MV-4-11 (cell line): ENCODE results near the gene EID3.

Source experiments
- DNase-seq: peaks from one replicate; lab custom pipeline; 2025; lab: John Stamatoyannopoulos, UW

EID3 gene

DNA sequence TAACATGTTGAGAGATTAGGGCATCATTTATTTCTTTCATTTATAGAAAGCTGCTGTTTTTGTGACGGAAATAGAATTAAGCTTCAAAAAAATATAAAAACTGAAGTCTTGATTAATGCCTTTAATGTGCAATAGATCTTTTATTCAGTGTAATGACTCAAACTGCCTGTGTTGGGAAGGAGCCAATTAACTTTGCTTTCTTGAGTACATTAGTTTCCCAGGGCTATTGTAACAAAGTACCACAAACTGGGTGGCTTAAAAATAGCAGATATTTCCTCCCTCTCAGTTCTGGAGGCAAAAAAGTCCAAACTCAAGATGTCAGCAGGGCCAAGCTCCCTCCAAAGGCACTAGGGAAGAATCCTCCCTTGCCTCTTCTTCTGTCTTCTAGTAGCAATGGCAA, 36.6 kb downstream of the EID3 start:
- DNase-seq, result no peak

DNA sequence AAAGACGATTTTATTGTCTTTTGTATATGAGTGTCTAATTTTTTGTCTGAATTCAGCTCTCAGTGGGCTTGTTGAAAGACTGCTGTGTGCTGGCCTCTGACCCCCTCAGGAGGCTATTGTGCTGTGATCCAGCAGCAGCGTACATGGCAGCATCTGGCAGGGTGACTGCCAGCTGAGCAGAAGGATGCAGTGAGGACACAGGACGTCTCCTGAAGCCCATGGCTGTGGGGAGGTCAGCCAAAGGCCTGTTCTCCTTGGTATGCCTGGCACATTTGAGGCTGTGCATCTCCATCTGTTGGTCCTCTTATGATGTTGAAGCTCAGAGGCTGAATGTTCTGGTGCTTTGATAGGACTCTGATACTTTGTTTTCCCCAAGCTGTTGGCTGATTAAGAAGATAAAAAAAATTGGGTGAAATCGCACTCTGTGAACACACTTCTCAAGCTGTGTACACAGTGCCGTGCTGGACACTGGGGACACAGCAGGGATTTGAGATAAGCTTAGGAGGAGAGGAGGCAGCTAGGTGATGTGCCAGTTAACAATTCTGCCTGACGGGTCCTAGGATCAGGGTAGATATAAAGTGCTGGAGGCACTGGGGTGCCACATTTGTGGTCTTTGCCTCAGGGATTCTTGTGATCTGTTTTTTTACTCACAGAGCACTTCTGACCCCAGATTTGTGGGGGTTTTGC, 37.5 kb downstream of the EID3 start:
- no peak for DNase-seq

DNA sequence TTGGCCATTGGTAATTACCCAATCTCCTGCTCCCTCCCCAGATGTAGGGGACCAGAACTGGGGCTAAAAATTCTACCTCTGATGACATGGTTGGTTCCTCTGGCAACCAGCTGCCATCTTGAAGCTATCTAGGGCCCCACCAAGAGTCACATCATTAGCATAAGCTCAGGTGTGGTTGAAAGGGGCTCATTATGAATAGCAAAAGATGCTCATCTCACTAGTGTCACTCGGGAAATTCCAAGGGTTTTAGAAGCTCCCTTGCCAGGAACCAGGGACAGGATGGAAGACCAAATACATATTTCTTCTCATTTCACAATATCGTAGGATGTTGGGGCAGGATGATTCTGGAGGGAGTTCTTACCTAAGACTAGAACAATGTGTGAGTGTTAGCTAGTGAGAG, 38.6 kb downstream of the EID3 start:
- DNase-seq, result no peak

DNA sequence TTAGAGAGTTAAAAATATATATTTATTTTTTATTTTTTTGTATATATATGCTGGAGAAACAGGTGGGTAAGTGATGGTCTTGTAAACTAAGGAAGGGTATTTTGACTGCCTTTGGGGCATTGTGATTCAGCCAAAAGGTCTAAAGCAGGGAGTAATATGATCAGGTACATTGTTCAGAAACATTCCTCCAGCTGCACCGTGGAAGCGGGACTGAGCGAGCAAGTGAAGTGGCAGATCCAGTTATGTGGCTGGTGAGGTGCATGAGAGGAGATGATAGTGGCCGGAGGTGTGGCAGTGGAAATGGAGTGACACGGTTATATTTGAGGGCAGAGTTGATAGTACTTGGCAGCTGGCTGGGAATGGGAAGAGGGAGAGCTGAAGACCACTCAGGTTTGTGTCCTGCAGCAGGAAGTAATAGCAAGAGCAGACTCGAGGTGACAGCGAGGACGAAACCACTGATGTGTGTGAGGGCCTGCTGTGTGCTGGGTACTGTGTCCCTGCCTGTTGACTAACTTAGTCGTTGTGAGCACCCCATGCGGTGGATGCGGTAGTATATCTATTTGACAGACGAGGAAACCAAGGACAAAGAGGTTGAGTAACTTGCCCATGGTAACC, 39.2 kb downstream of the EID3 start:
- no peak for DNase-seq

DNA sequence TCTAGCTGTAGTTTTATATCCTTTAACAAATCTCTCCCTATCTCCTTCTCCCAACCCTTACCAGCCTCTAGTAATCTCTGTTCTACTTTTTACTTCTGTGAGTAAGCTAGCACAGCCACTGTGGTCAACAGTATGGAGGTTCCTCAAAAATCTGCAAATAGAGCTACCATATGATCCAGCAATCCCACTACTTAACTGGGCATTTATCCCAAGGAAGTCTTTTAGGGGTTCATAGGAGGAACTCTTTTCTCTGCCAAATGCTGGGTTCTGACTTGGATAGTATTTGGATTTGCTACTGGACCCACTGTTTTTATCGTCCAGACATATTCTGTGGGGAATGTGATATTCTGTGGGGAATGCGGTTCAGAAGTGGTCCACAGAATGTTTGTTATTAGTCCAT, 41.1 kb downstream of the EID3 start:
- peak; percentile 10 for DNase-seq

DNA sequence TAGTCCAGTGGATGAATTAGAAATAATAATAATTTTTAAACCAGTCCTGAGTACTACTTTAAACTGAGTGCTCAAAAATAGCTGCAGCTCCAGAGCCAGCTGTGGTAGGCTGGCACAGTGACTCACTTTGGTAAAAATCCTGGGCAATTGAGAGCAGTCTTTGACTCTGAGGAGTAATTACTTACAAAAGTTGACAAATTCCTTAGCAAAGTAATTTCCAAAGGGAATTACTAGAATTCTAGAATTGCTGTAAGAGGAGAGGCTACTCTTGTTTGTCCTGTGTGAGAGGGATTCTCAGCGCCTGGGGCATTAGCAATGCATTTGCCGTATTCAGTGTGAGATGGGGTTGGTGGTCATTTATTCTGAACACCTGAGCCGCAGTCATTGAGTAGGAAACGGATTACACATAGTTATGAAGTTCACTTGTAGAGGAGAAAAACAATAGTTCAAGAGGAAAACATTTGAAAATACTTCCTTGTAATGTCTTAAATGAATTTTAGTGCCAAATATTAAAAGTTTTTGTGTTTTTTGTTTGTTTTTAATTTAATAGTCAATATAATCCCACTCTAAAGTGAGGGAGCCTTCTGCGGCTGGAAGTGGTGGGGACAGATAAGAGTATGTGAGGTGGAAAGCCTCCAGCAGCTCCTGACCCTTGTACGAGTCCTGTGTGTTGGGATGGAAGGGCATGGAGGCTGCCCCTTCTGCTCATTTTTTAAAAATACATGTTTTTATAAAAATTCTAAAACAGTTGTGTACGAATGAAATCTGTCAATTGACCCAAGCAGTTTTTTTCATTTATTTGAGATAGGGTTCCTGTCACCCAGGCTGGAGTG, 41.9 kb downstream of the EID3 start:
- DNase-seq, result no peak

DNA sequence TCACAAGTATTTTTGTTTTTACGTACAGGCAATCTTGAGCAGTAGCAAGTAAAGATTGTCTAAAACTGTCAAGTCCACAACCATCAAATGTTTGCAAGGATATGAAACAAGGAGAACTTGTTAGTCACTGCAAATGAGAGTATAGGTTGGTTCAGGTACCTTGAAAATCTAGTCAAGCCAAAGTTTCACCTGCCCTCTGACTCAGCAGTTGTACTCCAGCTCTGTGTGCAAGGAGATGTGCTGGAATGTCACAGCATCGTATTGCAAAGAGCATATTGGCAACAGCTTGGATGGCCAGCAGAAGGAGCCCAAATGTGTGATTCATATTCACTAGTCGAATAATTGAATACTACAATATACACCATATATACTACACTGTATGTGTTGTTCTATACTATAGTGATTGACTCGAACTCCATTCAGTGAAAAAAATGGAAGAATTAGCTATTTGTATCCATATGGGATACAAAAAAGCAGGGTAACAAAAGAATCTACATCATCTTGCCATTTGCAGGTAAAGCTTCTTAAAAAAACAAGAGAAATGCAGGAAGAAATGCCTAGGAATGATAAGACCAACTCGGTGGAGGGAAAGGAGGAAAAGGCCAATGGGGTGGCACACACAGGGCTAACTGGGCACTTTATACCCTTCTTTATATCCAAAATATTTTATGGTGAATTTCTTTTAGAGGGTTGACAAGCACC, 44.0 kb downstream of the EID3 start:
- no peak for DNase-seq

DNA sequence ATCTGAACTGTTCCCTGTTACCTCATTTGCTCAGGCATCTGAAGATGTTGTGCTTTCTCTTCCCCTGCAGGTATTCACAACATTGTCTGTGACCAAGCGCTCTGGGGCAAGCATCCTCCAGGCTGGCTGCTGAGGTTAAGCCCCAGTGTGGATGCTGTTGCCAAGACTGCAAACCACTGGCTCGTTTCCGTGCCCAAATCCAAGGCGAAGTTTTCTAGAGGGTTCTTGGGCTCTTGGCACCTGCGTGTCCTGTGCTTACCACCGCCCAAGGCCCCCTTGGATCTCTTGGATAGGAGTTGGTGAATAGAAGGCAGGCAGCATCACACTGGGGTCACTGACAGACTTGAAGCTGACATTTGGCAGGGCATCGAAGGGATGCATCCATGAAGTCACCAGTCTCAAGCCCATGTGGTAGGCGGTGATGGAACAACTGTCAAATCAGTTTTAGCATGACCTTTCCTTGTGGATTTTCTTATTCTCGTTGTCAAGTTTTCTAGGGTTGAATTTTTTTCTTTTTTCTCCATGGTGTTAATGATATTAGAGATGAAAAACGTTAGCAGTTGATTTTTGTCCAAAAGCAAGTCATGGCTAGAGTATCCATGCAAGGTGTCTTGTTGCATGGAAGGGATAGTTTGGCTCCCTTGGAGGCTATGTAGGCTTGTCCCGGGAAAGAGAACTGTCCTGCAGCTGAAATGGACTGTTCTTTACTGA, 44.9 kb downstream of the EID3 start:
- DNase-seq, result no peak

DNA sequence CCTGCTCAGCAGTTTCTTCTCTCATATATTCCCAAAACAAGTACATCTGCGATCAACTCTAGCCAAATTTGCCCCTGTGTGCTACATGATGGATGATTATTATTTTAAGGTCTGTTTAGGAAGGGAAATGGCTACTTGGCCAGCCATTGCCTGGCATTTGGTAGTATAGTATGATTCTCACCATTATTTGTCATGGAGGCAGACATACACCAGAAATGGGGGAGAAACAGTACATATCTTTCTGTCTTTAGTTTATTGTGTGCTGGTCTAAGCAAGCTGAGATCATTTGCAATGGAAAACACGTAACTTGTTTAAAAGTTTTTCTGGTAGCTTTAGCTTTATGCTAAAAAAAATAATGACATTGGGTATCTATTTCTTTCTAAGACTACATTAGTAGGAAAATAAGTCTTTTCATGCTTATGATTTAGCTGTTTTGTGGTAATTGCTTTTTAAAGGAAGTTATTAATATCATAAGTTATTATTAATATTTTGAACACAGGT, 45.5 kb downstream of the EID3 start:
- no peak for DNase-seq

DNA sequence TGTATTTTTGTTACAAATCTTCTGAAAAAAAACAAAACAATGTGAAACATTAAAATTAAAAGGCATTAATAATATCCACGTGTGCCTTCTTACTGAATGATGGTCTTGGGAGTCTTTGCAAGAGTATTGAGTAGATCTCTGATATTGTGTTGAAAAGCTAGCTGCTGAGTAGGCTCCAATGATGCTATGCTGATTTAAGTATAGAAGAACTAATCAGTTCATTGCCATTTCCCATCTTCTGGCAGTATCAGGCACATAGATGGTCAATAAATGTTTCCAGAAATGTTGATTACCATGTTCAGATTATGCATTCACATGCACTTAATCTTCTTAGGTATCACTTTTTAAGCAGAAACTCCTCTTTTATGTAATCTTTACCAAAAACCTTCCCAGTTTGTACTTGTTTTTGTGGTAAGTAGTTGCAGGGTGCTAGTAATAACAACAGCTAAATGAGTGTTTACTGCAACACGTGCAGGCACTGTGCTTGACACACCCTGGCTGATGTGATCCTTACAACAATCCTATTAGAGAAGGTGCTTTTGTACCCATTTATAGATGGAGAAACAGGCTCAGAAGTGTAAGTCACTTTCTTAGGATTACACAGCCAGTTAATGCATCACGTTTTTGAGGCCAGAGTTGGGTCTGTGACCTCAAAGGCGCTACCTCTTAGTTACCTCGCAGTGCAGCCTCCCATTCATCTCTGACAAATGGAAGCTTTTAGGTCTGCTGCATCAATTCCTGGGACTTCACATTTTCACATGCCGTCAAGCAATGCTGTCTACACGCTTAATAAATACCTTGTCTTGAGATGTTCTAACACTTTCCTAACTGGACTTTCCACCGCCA, 46.9 kb downstream of the EID3 start:
- no peak for DNase-seq

DNA sequence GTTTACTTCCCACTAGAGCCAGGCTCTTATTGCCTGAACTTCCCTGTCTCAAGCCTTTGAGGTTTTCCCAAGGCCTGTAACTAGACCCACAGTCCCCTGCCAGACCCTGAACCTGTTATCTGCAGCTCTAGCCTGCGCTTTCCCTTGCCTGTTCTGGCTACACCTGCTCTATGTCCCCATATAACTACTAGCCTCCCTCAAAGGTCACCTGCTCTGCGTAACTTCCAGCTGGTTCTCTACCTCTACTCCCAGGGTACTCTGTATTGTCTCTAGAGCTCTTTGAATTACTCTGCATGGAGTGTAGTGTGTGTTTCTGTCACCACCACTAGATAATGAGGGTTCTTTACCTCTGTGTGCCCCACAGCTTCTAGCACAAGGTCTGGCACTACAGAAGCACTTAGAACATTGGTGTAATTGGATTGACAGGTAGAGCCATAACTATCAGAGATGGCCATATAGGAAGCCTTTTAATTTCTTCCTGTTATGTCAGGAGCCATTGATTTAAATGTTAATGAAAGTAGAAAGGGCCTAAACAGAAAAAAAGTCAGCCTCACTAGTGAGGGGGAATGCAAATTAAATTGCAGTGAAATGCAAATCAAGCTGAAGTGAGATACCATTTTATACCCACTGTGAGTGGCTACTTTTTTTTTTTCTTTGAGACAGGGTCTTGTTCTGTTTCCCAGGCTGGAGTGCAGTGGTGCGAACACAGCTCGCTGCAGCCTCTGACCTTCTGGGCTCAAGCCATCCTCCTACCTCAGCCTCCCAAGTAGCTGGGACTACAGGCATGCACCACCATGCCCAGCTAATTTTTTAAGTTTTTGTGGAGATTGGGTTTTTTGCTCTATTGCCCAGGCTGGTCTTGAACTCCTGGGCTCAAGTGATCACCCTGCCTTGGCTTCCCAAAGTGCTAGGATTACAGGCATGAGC, 47.8 kb downstream of the EID3 start:
- DNase-seq, result no peak

DNA sequence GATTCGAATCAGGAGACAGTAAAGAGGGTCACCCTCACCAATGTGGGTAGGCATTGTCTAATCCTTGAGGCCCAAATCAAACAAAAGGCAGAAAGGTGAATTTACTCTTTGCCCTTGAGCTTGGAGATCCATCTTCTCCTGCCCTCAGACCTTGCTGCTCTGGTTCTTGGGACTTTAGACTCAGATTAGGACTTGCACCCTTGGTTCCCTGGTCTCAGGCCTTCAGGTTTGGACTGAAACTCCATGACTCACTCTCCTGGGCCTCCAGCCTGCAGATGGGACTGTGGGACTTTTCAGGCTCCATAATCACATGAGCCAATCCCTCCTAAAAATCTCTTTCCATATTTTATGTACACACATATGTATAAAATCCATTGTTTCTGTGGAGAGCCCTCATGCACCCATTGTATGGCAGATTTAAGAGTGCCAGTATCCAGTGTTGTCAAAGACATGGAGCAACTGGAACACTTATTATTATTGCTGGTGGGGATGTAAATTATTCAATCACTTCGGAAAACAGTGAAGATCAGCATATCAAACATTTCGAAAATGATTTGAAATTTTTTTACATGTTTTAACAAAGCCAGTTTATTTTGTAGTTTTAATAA, 48.7 kb downstream of the EID3 start:
- no peak for DNase-seq

DNA sequence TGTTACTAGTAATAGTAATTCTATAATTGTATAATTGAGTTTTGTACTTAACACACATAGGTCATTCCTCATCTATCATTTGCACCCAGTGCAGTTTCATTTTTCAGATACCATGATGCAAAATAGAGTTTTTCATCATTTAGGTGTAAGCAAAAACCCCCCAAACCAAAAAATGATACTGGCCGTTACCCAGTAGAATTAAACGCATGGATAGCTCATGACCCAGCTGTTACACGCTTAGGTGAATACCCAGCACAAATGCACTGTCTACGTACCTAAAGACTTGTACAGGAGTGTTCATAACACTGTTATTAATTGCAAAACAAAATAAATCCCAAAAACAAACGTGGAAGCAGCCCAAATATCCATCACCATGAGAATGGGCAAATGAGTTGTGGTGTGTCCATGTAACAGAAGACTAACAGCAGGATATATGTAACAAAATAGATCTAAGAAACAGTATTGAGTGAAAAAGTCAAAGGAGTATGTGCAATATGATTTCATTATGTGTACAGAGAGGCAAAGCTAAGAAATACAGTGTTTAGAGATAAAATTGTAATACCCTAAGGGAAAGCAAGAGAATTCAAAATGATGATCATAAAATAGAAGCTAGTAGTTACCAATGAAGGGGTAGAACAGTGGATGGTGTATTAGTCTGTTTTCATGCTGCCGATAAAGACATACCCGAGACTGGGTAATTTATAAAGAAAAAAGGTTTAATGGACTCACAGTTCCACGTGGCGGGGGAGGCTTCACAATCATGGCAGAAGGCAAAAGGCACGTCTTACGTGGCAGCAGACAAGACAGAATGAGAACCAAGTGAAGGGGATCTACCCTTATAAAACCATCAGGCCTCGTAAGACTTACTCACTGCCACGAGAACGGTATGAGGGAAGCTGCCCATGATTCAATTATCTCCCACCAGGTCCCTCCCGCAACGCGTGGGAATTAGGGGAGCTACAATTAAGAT, 49.8 kb downstream of the EID3 start:
- no peak for DNase-seq

DNA sequence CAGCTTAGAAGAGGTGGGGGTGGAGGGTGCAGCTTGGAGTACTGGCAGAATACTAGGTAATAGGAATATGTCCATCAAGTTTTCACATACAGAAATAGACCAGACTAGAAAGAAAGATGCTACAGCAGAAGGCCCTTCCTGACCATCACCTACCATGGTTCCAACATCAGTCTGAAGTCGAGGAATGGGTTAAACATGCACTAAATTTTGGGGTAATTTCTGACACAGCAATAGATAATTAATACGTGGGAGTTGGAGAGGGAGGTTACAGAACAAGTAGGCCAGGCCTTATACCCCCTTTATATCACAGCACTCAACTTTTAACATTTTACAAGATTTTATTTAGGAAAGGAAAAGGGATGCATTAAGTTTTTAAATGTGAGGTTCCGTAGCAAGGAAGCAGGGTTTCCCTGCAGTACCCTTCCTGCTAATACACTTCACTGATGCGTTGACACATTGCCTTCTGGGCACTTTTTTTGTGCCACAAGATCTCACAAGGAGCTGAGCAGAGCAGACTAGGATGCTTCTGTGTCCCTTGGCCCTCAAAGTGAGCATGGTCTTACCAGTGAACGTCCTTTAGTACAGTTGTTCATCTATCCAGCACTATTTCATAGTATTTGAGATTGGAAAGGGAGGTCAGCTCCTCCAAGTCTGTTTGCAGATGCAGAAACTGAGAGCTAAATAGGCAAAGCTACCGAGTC, 50.8 kb downstream of the EID3 start:
- DNase-seq, result no peak
